Upper lobe of left lung (tissue), 4 donors: Measurements from ENCODE around the gene TRIM67.

Experiments used
- EP300 ChIP-seq, 4 donors: sonication (generic); formaldehyde crosslinking; IDR thresholded peaks; one replicate each; pipeline ENCODE4 v1.5.1; 2017; ENCODE audit warnings: antibody characterized with exemption in 4 of 4, control low read depth in 2 of 4
- TF ChIP-seq, protein P1 (sequence below), 6 experiments: fragments of 450-650 bp in 4 of 6; fragments of 200-600 bp in 2 of 6; sonication (generic) in 2 of 6; IDR thresholded peaks; one replicate each; pipeline ENCODE4 v1.5.1; 2016 to 2019; ENCODE audit warnings: antibody characterized with exemption in 6 of 6

DNA sequence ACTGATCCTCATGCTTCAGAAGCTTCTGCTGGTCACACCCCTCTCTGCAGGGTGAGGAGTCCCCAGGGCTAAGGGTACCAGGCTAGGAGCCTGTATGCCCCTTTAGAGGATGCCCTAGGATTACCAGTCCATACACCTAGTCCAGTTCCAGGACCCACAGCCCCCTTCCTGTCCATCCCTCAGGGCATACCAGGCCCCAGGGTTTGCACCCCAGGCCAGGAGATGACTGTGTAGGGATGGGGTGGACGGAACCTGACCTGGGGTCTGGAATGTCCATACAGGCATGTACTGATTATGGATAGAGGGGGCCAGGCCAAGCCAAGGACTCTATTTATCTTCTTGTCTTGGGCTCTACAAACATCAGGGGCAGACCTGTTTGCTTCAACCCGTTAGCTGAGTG is 34.9 kb downstream of the TRIM67 start:
- TF ChIP-seq, protein P1, sequence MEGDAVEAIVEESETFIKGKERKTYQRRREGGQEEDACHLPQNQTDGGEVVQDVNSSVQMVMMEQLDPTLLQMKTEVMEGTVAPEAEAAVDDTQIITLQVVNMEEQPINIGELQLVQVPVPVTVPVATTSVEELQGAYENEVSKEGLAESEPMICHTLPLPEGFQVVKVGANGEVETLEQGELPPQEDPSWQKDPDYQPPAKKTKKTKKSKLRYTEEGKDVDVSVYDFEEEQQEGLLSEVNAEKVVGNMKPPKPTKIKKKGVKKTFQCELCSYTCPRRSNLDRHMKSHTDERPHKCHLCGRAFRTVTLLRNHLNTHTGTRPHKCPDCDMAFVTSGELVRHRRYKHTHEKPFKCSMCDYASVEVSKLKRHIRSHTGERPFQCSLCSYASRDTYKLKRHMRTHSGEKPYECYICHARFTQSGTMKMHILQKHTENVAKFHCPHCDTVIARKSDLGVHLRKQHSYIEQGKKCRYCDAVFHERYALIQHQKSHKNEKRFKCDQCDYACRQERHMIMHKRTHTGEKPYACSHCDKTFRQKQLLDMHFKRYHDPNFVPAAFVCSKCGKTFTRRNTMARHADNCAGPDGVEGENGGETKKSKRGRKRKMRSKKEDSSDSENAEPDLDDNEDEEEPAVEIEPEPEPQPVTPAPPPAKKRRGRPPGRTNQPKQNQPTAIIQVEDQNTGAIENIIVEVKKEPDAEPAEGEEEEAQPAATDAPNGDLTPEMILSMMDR (IDR thresholded peaks at IDR 0.05) = no peak
- no peak for TF ChIP-seq EP300 (IDR thresholded peaks at IDR 0.05)
